HG03095 (cell line): ENCODE results near the gene NUBP2.
"Not testable (repeated sequence)": the region's sequence is repeated elsewhere in the genome, so short reads cannot be mapped to it uniquely, and the experiment has no call there.

Experiments
- ATAC-seq: cut with Tn5 transposase; IDR thresholded peaks from one replicate; pipeline ENCODE4 v1.9.1; 2021; ENCODE audit warnings: moderate library complexity; ENCODE audit not compliant: unreplicated experiment

Gene NUBP2

DNA sequence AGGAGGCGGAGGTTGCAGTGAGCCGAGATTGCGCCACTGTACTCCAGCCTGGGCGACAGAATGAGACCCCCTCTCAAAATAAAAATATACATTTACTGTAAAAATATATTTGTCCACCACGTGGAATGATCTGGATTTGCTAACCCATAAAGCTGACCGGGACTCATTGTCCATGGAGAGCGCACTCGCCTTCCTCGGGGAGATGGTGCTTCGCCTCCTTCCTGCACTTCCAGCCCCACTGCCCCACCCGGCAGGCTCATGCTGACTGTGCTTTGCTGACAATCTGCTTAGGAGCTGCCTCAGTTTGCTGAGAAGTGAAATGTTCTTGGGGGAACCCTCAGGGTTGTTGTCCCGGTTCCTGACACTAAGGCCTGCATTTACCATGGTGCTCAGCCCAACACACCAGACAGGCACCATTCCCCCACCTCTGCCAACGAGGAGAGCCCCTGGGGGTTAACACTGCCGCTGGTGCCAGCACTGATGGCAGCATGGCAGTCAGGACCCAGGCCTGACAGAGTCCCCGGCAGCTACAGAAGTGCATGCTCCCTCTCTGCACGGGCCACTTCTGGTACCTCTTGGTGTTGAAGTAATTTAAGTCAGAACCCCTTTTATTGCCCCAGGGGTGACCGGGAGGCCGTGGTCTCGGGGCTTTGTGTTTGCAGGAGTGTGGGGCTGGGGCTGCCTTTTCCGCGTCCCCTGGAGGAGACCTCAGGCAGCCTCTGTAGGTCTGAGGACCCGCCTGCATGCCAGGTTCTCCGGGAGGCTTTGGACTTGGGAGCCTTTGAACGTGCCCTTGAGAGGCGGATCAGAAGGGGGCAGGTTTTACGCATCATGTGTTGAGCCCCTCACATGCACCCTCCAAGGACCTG, 2.5 kb downstream of the NUBP2 start:
- no peak for ATAC-seq

DNA sequence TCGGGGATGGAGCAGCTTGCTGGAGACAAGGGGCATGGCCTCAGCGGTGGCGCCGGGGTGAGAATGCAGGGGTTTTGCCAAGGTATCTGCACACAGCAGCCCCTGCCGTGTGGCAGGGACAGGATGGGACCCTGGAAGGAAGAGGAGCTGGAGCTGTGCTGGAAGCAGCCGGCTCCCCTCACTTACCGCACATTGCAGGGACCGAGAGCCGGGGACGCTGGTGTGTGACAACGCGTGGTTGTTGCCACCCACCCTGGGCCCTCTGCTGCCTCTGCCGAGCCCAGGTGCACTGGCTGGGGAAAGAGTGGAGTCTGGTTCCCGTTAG, 3.0 kb downstream of the NUBP2 start:
- no peak for ATAC-seq

DNA sequence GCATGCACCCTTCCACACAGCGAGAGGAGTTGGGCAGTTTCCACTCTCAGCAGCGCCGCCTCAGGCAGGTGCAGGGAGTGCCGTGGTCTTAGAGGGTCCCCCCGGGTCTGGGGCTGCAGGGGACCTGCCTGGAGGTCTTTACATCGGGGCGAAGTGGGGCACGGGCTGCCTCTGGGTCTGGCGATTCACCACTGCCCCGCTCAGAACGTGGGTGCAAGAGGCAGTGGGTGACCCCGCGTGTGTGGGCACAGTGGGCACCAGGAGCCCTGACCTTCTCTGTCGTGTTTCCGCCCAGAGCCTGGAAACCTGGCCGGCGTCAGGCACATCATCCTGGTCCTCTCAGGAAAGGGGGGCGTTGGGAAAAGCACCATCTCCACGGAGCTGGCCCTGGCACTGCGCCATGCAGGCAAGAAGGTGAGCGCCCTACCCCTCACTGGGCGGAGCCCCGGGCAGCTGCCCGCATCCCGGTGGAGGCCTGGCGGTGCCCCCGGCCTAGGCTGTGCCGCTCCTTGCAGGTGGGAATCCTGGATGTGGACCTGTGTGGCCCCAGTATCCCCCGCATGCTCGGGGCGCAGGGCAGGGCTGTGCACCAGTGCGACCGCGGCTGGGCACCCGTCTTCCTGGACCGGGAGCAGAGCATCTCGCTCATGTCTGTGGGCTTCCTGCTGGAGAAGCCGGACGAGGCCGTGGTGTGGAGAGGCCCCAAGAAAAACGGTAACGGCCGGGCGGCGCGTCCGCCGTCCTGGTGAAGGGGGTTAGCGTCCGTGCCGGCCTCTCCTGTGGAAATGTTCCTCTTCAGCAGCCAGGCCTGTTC, 3.7 kb downstream of the NUBP2 start:
- no peak for ATAC-seq

DNA sequence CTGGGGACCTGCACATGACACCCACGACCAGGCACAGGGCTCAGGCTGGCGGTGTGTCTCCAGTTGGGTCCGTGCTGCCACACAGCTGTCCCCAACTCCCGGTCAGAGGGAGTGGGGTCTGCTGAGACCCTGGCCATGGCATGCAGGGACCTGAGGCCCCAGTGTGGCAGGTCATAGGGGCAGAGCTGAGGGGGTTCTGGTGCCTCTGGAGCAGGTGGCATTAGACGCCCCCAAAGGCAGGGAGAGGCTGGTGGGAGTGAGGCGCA, 4.2 kb downstream of the NUBP2 start:
- ATAC-seq = no peak

DNA sequence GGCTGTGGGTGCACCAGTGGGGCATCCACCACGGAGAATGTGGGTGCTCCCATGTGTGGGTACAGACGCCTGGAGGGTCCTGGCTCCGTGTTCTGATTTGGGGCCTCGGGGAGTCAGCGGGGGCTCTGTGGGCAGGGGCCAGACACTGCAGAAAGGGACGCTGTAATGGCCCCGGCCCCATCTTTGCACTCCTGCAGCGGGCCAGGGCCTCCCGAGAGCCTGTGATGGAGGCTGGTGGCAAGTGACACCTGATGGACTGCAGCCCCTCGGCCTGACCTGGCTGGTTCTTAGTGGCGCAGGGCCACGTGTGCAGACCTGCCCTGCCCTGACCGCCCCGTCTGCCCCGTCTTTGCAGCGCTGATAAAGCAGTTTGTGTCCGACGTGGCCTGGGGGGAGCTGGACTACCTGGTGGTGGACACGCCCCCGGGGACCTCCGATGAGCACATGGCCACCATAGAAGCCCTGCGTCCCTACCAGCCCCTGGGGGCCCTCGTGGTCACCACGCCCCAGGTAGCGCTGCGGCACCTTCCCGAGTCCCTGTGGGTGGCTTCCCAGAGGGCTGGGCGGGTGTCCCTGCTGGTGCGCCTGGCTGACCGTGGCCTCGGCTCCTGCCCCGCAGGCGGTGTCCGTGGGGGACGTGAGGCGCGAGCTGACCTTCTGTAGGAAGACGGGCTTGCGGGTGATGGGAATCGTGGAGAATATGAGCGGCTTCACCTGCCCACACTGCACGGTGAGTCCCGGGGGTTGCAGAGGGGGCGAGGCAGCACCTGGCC, 4.7 kb downstream of the NUBP2 start:
- ATAC-seq = no peak

DNA sequence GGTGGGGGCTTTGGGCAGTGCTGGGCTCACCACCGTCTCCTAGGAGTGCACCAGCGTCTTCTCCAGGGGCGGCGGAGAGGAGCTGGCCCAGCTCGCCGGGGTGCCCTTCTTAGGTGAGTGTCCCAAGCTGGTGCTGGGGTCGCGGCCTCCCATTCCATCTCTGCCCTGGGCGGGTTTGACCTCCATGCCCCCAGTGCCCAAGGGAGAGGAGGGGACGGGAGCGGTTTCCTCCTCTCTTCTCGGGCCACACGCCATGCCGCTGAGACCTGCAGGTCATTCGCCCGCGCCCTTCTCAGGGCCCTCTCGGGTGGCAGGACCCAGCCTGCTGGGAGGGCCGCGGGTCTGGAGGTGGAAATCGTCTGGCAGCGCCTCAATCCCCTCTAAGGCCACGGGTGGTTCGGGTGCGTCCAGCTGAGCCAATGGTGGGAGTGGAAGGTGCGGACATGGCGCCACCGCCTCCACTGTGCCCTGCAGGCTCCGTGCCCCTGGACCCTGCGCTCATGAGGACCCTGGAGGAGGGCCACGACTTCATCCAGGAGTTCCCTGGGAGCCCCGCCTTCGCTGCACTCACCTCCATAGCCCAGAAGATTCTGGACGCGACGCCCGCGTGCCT, 5.4 kb downstream of the NUBP2 start:
- no peak for ATAC-seq

DNA sequence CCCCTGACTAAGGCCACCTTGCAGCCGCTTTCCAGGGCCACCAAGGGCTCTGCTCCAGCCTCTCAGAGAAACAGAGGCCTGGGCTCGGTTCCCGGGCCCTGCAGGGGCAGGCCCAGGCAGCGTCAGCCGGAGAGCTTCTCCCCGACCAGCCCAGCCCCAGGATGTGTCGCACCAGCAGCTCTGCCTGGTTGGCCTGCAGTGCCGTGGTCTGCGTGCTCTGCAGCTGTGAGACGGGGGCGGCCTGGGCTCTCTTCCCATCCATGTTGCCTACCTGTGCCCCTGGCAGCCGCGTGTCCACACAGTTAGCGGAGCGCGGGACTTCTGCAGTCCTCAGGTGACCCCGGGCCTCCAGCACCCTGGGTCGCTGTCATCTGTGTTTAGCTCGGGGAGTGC, 5.9 kb downstream of the NUBP2 start:
- no peak for ATAC-seq

DNA sequence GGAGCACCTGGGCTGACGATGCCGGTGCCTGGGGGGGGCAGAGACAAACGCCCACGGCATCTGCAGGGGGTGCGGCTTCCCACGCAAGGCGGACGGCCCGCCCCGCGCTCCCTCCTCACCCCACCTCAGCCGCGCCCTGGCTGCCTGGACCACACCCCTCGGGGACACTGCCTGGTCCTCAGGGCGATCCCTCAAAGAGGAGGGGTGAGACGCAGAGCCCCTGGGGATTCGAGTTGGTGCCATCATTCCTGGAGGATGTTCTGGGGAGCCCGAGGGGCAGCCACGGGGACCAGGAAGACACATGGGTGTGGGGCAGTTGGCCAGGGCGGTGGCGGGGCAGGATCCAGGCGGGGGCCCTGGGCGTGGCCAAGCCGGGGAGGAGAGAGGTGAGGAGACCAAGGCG, 6.9 kb downstream of the NUBP2 start:
- ATAC-seq = no peak

DNA sequence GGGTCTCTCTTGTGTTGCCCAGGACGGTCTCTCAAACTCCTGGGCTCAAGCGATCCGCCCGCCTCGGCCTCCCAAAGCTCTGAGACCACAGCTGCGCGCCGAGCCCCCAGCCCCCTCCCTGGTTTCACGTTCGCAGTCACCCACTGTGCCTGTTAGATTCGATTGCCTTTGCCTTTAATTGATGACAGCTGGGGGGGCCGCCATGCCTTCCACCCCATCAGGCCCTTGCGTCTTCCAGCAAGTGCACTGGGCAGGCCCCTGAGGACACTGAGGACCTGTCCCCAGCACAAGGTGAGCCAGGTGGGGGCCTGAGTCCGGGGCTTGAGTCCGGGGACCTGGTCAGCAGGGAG, 7.5 kb downstream of the NUBP2 start:
- no peak for ATAC-seq

DNA sequence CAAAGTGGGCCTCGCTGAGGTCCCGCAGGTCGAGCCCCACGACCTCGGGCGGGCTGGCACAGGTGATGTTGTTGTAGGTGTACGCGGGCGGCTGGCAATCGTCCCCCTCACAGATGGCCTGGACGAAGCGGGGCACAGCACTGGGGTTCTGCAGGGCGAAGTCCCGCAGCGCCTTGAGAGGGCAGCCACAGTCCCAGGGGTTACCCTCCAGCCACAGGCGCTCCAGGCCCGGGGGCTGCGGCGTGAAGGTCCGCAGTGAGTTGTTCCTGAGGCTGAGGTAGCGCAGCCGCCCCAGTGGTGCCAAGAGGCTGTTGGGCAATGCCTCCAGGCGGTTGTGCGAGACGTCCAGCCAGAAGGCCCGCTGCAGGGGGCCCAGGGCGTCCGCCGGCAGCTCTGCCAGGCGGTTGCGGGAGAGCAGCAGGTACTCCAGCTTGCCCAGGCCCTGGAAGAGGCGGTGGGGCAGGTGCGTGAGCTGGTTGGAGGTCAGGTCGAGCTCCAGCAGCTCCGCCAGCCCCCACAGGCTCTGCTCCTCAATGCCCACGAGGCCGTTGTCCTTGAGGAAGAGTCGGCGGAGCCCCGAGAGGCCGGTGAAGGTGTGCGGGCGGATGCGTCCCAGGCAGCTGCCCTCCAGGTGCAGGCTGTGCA, 8.0 kb downstream of the NUBP2 start:
- ATAC-seq = no peak

DNA sequence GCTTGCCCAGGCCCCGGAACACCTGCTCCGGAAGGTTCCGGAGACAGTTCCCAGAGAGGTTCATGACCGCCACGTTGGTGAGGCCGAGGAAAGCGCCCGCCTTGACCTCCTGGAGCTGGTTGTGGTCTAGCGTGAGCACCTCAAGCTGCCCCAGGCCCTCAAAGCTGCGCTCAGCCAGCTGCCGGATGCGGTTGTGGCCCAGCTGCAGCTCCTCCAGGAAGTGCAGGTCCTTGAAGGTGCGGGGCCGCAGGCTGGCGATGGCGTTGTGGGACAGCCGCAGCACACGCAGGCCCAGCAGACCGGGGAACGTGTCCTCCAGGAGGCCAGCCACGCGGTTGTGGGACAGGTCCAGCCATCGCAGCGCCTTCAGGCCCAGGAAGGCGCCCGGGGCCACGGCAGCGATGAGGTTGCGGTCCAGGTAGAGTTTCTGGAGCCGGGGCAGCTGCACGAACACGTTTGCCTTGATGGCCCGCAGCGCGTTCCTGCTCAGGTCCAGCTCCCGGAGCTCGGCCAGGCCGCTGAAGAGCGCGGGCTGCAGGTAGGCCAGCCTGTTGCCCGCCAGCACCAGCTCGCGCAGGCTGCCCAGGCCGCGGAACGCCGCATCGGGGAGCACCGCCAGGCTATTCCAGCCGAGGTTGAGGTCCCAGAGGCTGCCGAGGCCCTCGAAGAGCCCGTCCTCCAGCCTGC, 8.6 kb downstream of the NUBP2 start:
- ATAC-seq = no peak

DNA sequence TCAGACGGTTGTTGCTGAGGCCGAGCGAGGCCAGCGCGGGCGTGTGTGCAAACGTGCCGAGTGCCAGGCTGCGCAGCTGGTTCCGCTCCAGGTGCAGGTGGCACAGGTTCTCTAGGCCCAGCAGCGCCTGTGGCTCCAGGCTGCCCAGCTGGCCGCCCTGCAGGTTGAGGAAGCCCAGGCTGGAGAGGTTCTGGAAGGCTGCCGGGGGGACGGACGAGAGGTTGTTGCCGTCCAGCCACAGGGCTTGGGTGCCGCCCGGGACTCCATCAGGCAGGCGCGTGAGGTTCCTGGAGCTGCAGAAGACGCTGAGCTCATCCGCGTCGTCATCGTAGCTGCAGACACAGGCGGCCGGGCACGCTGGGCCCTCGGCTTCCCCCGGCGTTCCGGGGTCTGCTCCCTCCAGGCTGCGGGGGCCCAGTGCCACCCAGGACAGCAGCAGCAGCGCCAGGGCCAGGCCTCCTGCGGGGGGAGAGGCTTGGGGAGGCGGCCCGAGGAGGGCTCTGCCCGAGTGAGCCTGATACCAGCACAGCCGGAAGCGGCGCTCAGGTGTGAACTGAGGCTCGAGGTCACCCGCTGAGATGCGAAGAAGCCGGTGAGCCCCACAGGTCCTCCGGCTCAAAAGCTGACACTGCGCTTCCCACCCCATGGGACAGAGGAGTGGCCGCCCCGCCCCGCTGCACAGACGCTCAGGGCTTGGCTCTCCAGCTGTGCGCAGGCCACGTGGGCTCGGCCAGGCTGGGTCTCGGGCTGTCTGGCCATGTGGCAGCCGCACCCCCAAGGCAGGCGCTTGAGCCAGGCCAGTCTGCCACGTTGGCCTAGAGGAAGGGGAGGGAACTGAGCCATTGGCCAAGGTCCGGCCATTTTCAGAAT, 9.4 kb downstream of the NUBP2 start:
- ATAC-seq = no peak

DNA sequence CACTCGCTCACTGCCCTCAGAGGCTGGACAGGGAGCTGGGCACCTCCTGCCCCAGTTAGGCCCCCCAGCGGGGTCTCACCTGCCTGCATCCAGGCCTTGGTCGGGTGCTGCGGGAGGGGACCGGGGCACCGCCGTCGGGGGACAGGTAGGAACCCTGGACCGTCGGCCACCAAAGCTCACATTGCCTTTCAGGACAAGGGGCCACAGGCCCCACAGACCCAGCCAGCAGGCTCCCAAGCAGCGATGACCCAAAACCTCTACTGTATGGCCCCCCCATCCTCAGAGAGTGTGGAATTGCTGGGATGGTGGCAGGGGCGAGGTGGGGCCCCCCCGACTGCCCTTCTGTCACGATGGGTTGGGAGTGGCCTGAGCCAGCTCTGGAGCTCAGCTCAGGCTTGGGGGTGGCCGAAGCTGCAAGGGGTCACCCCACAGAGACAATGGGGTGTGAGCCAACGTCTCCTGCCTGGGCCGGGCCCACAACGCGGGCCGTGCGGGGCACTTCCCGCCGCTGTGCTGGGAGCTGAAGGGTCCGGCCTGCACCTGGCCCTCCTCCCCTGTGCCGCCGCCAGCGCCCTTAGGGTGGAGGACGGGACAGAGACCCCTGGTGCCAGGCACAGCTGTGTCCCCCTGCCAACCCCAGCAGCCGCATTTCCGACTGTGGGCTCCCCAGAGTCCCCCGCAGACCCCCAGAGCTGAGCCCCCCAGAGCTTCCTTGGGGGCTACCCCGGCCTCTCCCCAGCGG, 10.2 kb downstream of the NUBP2 start:
- ATAC-seq = no peak

DNA sequence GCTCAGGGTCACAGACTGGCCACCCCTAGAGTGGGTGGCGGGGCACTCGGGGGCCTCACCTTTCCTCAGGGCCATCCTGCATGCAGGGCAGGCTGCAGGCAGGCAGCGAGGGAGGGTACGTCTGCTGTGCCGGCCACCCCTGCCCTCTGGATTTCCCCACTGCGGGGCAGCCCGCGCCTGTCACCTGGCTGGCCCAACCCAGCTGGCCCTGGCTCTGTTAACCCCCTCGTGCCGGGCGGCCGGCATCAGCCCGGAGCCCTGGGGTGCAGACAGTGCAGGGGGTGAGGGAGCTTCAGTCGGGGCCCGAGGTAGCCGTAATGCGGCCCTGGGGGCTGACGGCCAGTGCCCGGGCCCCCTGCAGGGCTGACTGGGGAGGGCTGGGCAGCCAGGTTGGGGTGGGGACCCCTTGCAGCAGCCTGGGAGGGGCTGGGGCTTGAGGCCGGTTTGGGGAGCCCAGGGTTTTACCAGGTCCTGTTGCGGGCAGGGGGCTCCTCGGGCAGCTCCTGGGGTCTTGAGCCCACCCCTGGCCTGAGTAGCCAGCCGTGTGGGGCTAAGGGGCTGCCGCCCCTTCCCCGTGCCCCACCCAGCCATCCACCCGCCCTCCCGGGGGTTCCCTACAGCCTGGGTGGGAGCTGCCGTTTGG, 10.9 kb downstream of the NUBP2 start, which contains the start of gene IGFALS:
TSS of gene IGFALS (minus strand) at position 128 of the 643 bp plus-strand sequence. CDS start at position 75, 53 bp downstream.
- no peak for ATAC-seq

DNA sequence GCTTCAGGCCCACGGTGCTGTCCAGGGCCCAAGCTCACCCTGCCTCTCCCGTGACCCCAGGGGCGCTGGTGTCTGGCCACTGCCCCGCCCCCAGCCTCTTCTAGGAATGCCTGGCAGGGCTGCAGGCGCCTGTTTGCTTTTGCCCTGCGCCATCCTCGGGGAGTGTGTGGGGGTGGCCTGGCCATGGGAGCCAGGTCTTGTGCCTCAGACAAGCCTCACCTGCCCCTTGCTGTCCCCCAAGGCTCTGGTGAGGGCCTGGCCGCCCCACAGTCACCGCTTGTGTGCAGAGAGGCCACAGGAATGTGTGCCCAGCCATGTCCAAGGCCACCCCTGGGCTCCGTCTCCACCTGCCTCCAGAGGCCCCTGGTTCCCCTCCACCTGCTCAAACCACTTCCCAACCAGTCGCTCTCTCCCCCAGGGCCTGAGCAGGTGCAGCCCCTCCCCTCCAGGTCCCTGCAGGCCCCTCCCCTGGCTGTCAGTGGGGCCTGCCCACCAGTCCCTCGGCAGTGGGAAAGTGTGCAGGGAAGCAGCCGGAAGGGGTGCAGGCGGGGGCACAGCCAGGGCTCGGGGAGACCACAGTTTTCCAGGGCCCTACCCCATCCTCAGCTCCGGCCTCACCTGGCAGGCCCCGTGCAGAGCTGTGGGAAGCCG, 11.6 kb downstream of the NUBP2 start:
- no peak for ATAC-seq

DNA sequence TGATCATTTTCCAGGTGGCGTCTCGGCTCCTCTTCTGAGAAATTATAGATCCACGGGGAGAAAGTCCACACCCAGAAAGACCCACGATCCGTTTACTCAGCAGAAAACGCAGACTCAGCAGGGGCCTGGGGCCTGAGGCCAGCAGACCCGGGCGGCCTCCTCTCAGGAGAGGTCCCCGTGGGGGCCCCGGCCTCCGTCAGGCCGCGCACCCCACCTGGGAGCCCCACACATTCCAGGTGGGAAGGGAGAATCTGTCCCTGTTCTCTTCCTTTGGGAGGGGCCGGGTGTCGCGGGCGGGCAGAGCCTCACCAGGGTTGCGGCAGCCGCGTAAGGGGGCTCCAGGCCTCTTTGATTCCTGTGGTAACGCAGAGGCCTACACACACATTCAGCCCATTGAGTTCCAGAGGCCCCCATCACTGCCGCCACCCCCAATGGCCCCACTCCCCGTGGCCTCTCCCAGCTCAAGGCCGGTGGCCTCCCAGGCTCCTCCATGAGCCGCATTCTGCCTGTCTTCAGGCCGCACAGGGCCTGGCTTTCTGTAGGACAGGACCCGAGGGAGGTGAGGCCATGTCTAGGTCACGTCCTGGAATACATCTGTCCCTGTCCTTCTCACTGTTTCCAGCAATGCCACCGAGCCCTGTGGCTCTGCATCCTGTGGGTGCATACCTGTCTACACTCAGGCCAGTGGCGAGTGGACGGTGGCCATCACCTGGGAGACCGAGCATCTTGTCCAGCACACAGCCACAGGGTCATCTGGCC, 12.3 kb downstream of the NUBP2 start:
- ATAC-seq = no peak

DNA sequence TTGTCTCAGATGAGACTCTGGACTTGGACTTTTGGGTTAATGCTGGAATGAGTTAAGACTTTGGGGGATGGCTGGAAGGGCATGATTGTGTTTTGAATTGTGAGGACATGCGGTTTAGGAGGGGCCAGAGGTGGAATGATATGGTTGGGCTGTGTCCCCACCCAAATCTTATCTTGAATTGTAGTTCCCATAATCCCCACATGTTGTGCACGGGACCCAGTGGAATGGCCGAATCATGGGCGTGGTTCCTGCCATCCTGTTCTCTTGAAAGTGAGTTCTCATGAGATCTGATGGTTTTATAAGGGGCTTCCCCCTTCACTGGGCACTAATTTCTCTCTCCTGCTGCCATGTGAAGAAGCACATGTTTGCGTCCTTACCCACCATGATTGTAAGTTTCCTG, 16.5 kb downstream of the NUBP2 start:
- ATAC-seq = not testable (repeated sequence)
